Stomach (tissue), 9 donors: ENCODE measurements around the gene PSME3IP1. TPM values are rescaled to one million over a fixed set of nuclear protein-coding genes. Genes with fewer than 3 reads are reported as not detected.

Experiments
- DNase-seq, 2 donors: peaks; one replicate each; pipeline versions ENCODE4 v3.0.0 to v3.0.0-alpha.2; 2013 to 2019
- H3K27ac ChIP-seq, 5 donors: fragments of 200-600 bp in 4 of 5; sonication (generic) in 4 of 5; one replicate each; pipeline ENCODE4 v1.5.1; 2013 to 2019; ENCODE audit warnings: mild to moderate bottlenecking in 1 of 5, moderate library complexity in 1 of 5
- H3K27me3 ChIP-seq, 3 donors: fragments of 200-600 bp; sonication (generic); one replicate each; pipeline ENCODE4 v1.5.1; 2017 to 2019; ENCODE audit warnings: mixed run types in 1 of 3
- H3K36me3 ChIP-seq, 4 donors: fragments of 200-600 bp; sonication (generic); 1 replicate in 3 of 4; 2 replicates in 1 of 4; pipeline ENCODE4 v1.5.1; 2016 to 2019
- H3K4me1 ChIP-seq, 4 donors: fragments of 200-600 bp; sonication (generic); one replicate each; pipeline ENCODE4 v1.5.1; 2016 to 2019
- H3K4me3 ChIP-seq, 4 donors: fragments of 200-600 bp; sonication (generic) in 3 of 4; one replicate each; pipeline ENCODE4 v1.5.1; 2016 to 2019; ENCODE audit warnings: mild to moderate bottlenecking in 1 of 4
- H3K9me3 ChIP-seq, 4 donors: fragments of 200-600 bp; sonication (generic); one replicate each; pipeline ENCODE4 v1.5.1; 2016 to 2019
- CTCF ChIP-seq, 7 experiments: fragments of 450-650 bp in 4 of 7; fragments of 200-600 bp in 3 of 7; sonication (generic) in 3 of 7; IDR thresholded peaks; one replicate each; pipeline ENCODE4 v1.5.1; 2016 to 2019; ENCODE audit warnings: antibody characterized with exemption in 7 of 7, control low read depth in 2 of 7, mild to moderate bottlenecking in 1 of 7
- EP300 ChIP-seq: sonication (generic); formaldehyde crosslinking; IDR thresholded peaks from one replicate; pipeline ENCODE4 v1.6.1; 2017; ENCODE audit warnings: antibody characterized with exemption
- POLR2A ChIP-seq, 4 donors: fragments of 450-650 bp; IDR thresholded peaks; one replicate each; pipeline ENCODE4 v1.6.1; 2016; ENCODE audit warnings: antibody characterized with exemption in 4 of 4, control low read depth in 2 of 4, mild to moderate bottlenecking in 1 of 4, moderate library complexity in 1 of 4
- POLR2AphosphoS5 ChIP-seq, 3 donors: sonication (generic); formaldehyde crosslinking; IDR thresholded peaks; one replicate each; pipeline ENCODE4 v1.6.1; 2016; ENCODE audit warnings: antibody characterized with exemption in 3 of 3
- WGBS, 5 donors: extraction: QIAGEN DNeasy Blood & Tissue Kit in 3 of 5; methylation state at CpG; one replicate each; pipeline versions ENCODE4 v1.1.5 to v1.1.7; 2013 to 2018; 5-methylcytosine and 5-hydroxymethylcytosine counted together
- intact Hi-C: fragments of 100-400 bp; cut with DNase I; formaldehyde crosslinking; loops from one replicate; pipeline ENCODE4 v1.15.1; 2023; ENCODE audit warnings: low total_unique reads
- polyA plus RNA-seq, 3 donors: library from polyadenylated mRNA; stranded (reverse); fragments of 200-250 nt; gene quantifications; one replicate each; pipeline ENCODE4 v1.2.3, GENCODE V29; 2013
- total RNA-seq, 5 donors: library from RNA; depleted of rRNA; stranded (reverse); fragments of >200 nt; gene quantifications; one replicate each; pipeline versions ENCODE4 v1.1.0 to v1.2.3, GENCODE V29; 2014 to 2016
- donor health status: healthy with polysubstance abuse.
- donor health status: Bipolar disorder and iron deficiency.
- donor health status: healthy.

PSME3IP1 gene
- total and polyA plus RNA-seq, 8 donors = 37.4 to 104 (median 63.4) TPM

- 98 to 100% (median 100%) methylated on average over 1 of the region's 1 CpG for WGBS, 5 donors
- H3K36me3 ChIP-seq = peaks cover 31 to 97% (median 95%) of the 10 kb centered on the region in 4 donors
- no peaks in the 10 kb centered on the region for H3K27me3 ChIP-seq
- no peak for DNase-seq
- peaks cover 0 to 13% (median 0%) of the 10 kb centered on the region in 4 donors for H3K4me1 ChIP-seq
- intact Hi-C loops = no loop called here
- H3K9me3 ChIP-seq = no peaks in the 10 kb centered on the region
- no peak overlapping the region for H3K4me3 ChIP-seq
- TF ChIP-seq POLR2A (IDR thresholded peaks at IDR 0.05) (no peak), CTCF (IDR thresholded peaks at IDR 0.05) (no peak)
- H3K27ac ChIP-seq = no peak overlapping the region
These were observed 28.3 kb downstream of the PSME3IP1 start for GRCh38 chr16:57157533-57157932.

- DNase-seq = no peak
- Histone ChIP-seq H3K36me3 (peaks cover 26 to 96% (median 93%) of the 10 kb centered on the region in 4 donors), H3K4me1 (peaks cover 0 to 13% (median 0%) of the 10 kb centered on the region in 4 donors), H3K27ac (no peak overlapping the region), H3K27me3 (no peaks in the 10 kb centered on the region), H3K9me3 (no peaks in the 10 kb centered on the region), H3K4me3 (no peak overlapping the region)
- WGBS, 5 donors = 24 to 48% (median 34%) methylated on average over 4 of the region's 4 CpGs
- intact Hi-C loops = no loop called here
- TF ChIP-seq CTCF (IDR thresholded peaks at IDR 0.05) (no peak), POLR2A (IDR thresholded peaks at IDR 0.05) (no peak), POLR2AphosphoS5 (IDR thresholded peaks at IDR 0.05) (no peak), EP300 (no peak)
These were observed 29.5 kb downstream of the PSME3IP1 start for GRCh38 chr16:57156351-57156703.

- Histone ChIP-seq H3K36me3 (peaks cover 26 to 91% (median 88%) of the 10 kb centered on the region in 4 donors), H3K9me3 (no peaks in the 10 kb centered on the region), H3K27ac (no peak overlapping the region), H3K27me3 (no peaks in the 10 kb centered on the region), H3K4me1 (peaks cover 0 to 13% (median 0%) of the 10 kb centered on the region in 4 donors), H3K4me3 (no peak overlapping the region)
- WGBS, 5 donors = 68 to 77% (median 69%) methylated on average over 6 of the region's 6 CpGs
- no peak for DNase-seq
- TF ChIP-seq CTCF (IDR thresholded peaks at IDR 0.05) (no peak), POLR2AphosphoS5 (IDR thresholded peaks at IDR 0.05) (no peak), POLR2A (IDR thresholded peaks at IDR 0.05) (no peak), EP300 (no peak)
- intact Hi-C loops = no loop called here
These were observed 30.0 kb downstream of the PSME3IP1 start for GRCh38 chr16:57155702-57156350.

- TF ChIP-seq CTCF (IDR thresholded peaks at IDR 0.05) (no peak), POLR2AphosphoS5 (IDR thresholded peaks at IDR 0.05) (no peak), EP300 (no peak), POLR2A (IDR thresholded peaks at IDR 0.05) (no peak)
- Histone ChIP-seq H3K27me3 (no peaks in the 10 kb centered on the region), H3K4me1 (peaks cover 0 to 13% (median 0%) of the 10 kb centered on the region in 4 donors), H3K36me3 (peaks cover 23 to 83% (median 81%) of the 10 kb centered on the region in 4 donors), H3K4me3 (no peak overlapping the region), H3K9me3 (no peaks in the 10 kb centered on the region), H3K27ac (no peak overlapping the region)
- WGBS, 5 donors = 84 to 91% (median 87%) methylated on average over 6 of the region's 6 CpGs
- intact Hi-C loops = no loop called here
- DNase-seq = no peak
These were observed 32.0 kb downstream of the PSME3IP1 start for GRCh38 chr16:57153841-57154240.
